Neuronal stem cell (in vitro differentiated cells): ENCODE data around the gene ZNF253.
"Not testable (repeated sequence)": the region's sequence is repeated elsewhere in the genome, so short reads cannot be mapped to it uniquely, and the experiment has no call there.

Experiments
- DNase-seq: peaks from one replicate; pipeline ENCODE4 v3.0.0-alpha.2; 2013; ENCODE audit warnings: low spot score
- H2AFZ ChIP-seq: one replicate; pipeline ENCODE4 v1.6.1; 2013; ENCODE audit warnings: mild to moderate bottlenecking, low read length, inconsistent platforms
- H2AK5ac ChIP-seq: 2 replicates; pipeline ENCODE4 v1.6.1; 2013; ENCODE audit warnings: low read depth, mild to moderate bottlenecking, inconsistent platforms, low read length, moderate library complexity, mixed read lengths
- H2BK120ac ChIP-seq: 2 replicates; pipeline ENCODE4 v1.6.1; 2013; ENCODE audit warnings: low read depth, mild to moderate bottlenecking, inconsistent platforms, low read length, moderate library complexity, mixed read lengths
- H2BK12ac ChIP-seq: one replicate; pipeline ENCODE4 v1.6.1; 2013; ENCODE audit warnings: low read length, inconsistent platforms
- H2BK15ac ChIP-seq: 2 replicates; pipeline ENCODE4 v1.6.1; 2013; ENCODE audit warnings: mild to moderate bottlenecking, low read length, inconsistent platforms, mixed read lengths
- H2BK5ac ChIP-seq: one replicate; pipeline ENCODE4 v1.6.1; 2013; ENCODE audit warnings: inconsistent platforms, mild to moderate bottlenecking, low read length, moderate library complexity
- H3K14ac ChIP-seq: one replicate; pipeline ENCODE4 v1.6.1; 2013; ENCODE audit warnings: low read length, inconsistent platforms
- H3K18ac ChIP-seq: 2 replicates; pipeline ENCODE4 v1.6.1; 2013; ENCODE audit warnings: low read length, inconsistent platforms
- H3K23ac ChIP-seq: 2 replicates; pipeline ENCODE4 v1.6.1; 2013; ENCODE audit warnings: low read depth, mild to moderate bottlenecking, mixed read lengths, low read length, inconsistent platforms; ENCODE audit not compliant: poor library complexity
- H3K27ac ChIP-seq: replicated peaks from 3 replicates; pipeline ENCODE4 v1.5.1; 2013; ENCODE audit warnings: low read length, inconsistent platforms
- H3K27me3 ChIP-seq, 3 experiments: 2 replicates each; pipeline ENCODE4 v1.6.1; 2013; ENCODE audit warnings: low read length in 3 of 3, mild to moderate bottlenecking in 2 of 3, inconsistent platforms in 1 of 3, low read depth in 1 of 3, mixed read lengths in 1 of 3, moderate library complexity in 1 of 3; ENCODE audit not compliant: control insufficient read depth in 3 of 3, insufficient read depth in 3 of 3
- H3K36me3 ChIP-seq, 2 donors: replicated peaks in 1 of 2; 2 replicates each; pipeline ENCODE4 v1.6.1; 2013; ENCODE audit warnings: low read length in 2 of 2; ENCODE audit not compliant: control insufficient read depth in 2 of 2, insufficient read depth in 2 of 2
- H3K4ac ChIP-seq: 2 replicates; pipeline ENCODE4 v1.6.1; 2013; ENCODE audit warnings: inconsistent platforms, mild to moderate bottlenecking, low read length, moderate library complexity
- H3K4me1 ChIP-seq, 2 donors: 1 replicate in 1 of 2; 2 replicates in 1 of 2; pipeline ENCODE4 v1.6.1; 2013; ENCODE audit warnings: low read length in 2 of 2, low read depth in 1 of 2; ENCODE audit not compliant: control insufficient read depth in 2 of 2, insufficient read depth in 1 of 2
- H3K4me2 ChIP-seq: one replicate; pipeline ENCODE4 v1.6.1; 2013; ENCODE audit warnings: mild to moderate bottlenecking, low read length, inconsistent platforms; ENCODE audit not compliant: insufficient read depth, poor library complexity, severe bottlenecking
- H3K4me3 ChIP-seq, 2 donors: 2 replicates each; pipeline ENCODE4 v1.5.1; 2013; ENCODE audit warnings: low read length in 2 of 2, mild to moderate bottlenecking in 2 of 2, inconsistent platforms in 1 of 2, moderate library complexity in 1 of 2
- H3K79me1 ChIP-seq: one replicate; pipeline ENCODE4 v1.6.1; 2013; ENCODE audit warnings: low read depth, mild to moderate bottlenecking, inconsistent platforms, low read length, moderate library complexity
- H3K9ac ChIP-seq: one replicate; pipeline ENCODE4 v1.6.1; 2013; ENCODE audit warnings: mild to moderate bottlenecking, low read depth, low read length, inconsistent platforms; ENCODE audit not compliant: poor library complexity
- H3K9me3 ChIP-seq, 2 donors: replicated peaks in 1 of 2; 2 replicates each; pipeline versions ENCODE3 to v1.6.1; 2013; ENCODE audit warnings: low read length in 2 of 2, mild to moderate bottlenecking in 2 of 2, inconsistent platforms in 1 of 2, low read depth in 1 of 2, mixed read lengths in 1 of 2, moderate library complexity in 1 of 2; ENCODE audit not compliant: control insufficient read depth in 2 of 2, insufficient read depth in 1 of 2
- H4K8ac ChIP-seq: one replicate; pipeline ENCODE4 v1.6.1; 2013; ENCODE audit warnings: low read depth, mild to moderate bottlenecking, inconsistent platforms, low read length, moderate library complexity
- H4K91ac ChIP-seq: one replicate; pipeline ENCODE4 v1.6.1; 2013; ENCODE audit warnings: low read length, low read depth, mild to moderate bottlenecking, inconsistent platforms; ENCODE audit not compliant: poor library complexity
- WGBS, 2 donors: extraction: QIAGEN DNeasy Blood & Tissue Kit; methylation state at CpG; one replicate each; pipeline ENCODE4 v1.1.7; 2013; ENCODE audit warnings: missing lambda C conversion rate in 2 of 2, mixed read lengths in 1 of 2; ENCODE audit not compliant: insufficient read length in 2 of 2, insufficient replicate concordance in 1 of 2; ENCODE audit errors: extremely low coverage in 2 of 2; 5-methylcytosine and 5-hydroxymethylcytosine counted together

The ZNF253 gene

GRCh38 chr19:19858751-19859150, 6.9 kb upstream of the ZNF253 start:
- H3K79me1 ChIP-seq, result no peaks in the 10 kb centered on the region
- peaks cover 0 to 20% of the 10 kb centered on the region in 2 donors for H3K9me3 ChIP-seq
- no peak overlapping the region for H2BK5ac ChIP-seq
- no peak overlapping the region for H3K14ac ChIP-seq
- no peak overlapping the region for H4K8ac ChIP-seq
- no peak overlapping the region for H4K91ac ChIP-seq
- no peak overlapping the region for H3K27ac ChIP-seq
- peaks cover 0 to 1% of the 10 kb centered on the region in 2 donors for H3K4me1 ChIP-seq
- H2BK12ac ChIP-seq, result no peak overlapping the region
- no peak overlapping the region for H3K18ac ChIP-seq
- WGBS, 2 donors, result no CpG with 5 or more reads among the region's 2 CpGs
- H3K27me3 ChIP-seq, result no peaks in the 10 kb centered on the region
- no peak overlapping the region for H3K9ac ChIP-seq
- no peak for DNase-seq
- no peak overlapping the region for H3K4me3 ChIP-seq
- no peak overlapping the region for H3K4me2 ChIP-seq
- H2BK15ac ChIP-seq, result no peak overlapping the region
- no peak overlapping the region for H3K4ac ChIP-seq
- H3K36me3 ChIP-seq, result peaks cover 0 to 4% of the 10 kb centered on the region in 2 donors
- no peak overlapping the region for H2BK120ac ChIP-seq
- H2AK5ac ChIP-seq, result no peak overlapping the region
- no peak overlapping the region for H3K23ac ChIP-seq
- H2AFZ ChIP-seq, result no peak overlapping the region

DNA sequence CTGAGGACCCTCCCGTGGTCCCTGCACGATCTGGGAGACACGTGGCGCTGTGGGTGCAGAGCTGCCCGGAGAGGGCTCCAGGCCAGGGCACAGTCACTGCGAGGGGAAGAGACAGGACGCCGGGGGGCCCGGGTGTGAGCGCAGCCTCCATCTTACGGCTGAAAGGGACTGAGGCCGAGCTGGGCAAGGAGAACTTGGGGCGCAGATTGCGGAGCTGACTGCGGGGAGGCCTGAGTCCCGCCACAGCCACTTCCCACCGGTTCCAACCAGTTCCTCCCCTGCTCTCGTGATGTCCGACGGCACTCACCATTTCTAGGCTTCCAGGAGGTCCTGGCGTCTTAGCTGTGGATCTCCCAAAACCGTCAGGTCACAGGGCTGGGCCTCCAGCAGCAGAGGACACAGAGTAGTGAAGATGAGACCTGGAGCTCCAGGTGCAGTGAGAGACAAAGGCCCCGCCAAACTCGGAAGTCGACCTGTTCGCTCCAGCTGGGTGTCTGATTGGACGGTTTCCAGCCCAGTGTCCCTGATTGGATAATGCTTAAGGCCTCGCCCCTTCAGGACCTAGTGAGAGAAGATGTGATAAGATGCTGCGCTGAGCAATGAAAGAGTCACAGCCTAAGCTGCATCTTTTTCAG, 4.8 kb upstream of the ZNF253 start:
- H2BK5ac ChIP-seq, result no peak overlapping the region
- H3K4ac ChIP-seq, result no peak overlapping the region
- peak; percentile 84 for DNase-seq
- peaks cover 0 to 1% of the 10 kb centered on the region in 2 donors for H3K4me1 ChIP-seq
- no peaks in the 10 kb centered on the region for H3K27me3 ChIP-seq
- H2BK15ac ChIP-seq, result peak overlapping the region; percentile 28
- H3K14ac ChIP-seq, result peak overlapping the region; percentile 87
- peak overlapping the region; percentile 27 for H3K18ac ChIP-seq
- no CpG with 5 or more reads among the region's 29 CpGs for WGBS, 2 donors
- H2BK120ac ChIP-seq, result peak overlapping the region; percentile 14
- H3K23ac ChIP-seq, result no peak overlapping the region
- H3K9me3 ChIP-seq, result peaks cover 0 to 27% of the 10 kb centered on the region in 2 donors
- peak overlapping the region in 1 of 2 donors; percentile 83 for H3K4me3 ChIP-seq
- H3K9ac ChIP-seq, result peak overlapping the region; percentile 97
- peak overlapping the region; percentile 75 for H3K4me2 ChIP-seq
- H2AK5ac ChIP-seq, result peak overlapping the region; percentile 58
- H3K27ac ChIP-seq, result no peak overlapping the region
- H4K91ac ChIP-seq, result peak overlapping the region; percentile 57
- peak overlapping the region; percentile 76 for H2AFZ ChIP-seq
- peaks cover 0 to 4% of the 10 kb centered on the region in 2 donors for H3K36me3 ChIP-seq
- peak overlapping the region; percentile 56 for H4K8ac ChIP-seq
- H2BK12ac ChIP-seq, result peak overlapping the region; percentile 50
- no peaks in the 10 kb centered on the region for H3K79me1 ChIP-seq

DNA sequence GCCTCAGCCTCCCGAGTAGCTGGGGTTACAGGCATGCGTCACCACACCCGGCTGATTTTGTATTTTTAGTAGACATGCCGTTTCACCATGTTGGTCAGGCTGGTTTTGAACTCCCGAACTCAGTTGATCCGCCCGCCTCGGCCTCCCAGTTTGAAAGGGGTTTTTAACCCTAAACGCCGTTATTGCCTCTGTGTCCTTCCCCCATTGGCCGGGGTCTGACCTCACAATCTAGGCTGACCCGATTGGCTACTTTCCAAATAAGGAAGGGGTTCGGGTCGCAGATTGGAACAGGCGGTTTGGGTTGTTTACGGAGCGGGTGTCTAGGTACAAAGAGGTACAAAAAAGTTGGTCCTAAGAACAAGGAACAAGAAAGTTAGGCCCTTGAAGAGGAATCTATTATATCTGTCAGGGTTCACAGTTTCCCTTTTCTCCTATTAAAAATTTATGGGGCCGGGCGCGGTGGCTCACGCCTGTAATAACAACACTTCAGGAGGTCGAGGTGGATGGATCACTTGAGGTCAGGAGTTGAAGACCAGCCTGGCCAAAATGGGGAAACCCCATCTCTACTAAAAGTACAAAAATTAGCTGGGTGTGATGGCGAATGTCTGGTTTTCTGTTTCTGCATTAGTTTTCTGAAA, 1.0 kb downstream of the ZNF253 start:
- no peak overlapping the region for H3K18ac ChIP-seq
- no peaks in the 10 kb centered on the region for H3K79me1 ChIP-seq
- H3K36me3 ChIP-seq, result peaks cover 4 to 47% of the 10 kb centered on the region in 2 donors
- peaks cover 2 to 65% of the 10 kb centered on the region in 2 donors for H3K9me3 ChIP-seq
- peak overlapping the region; percentile 36 for H3K4me2 ChIP-seq
- no peak overlapping the region for H2BK120ac ChIP-seq
- no peaks in the 10 kb centered on the region for H3K4me1 ChIP-seq
- peak overlapping the region; percentile 87 to 99 for H3K4me3 ChIP-seq
- H3K14ac ChIP-seq, result no peak overlapping the region
- no peak overlapping the region for H3K23ac ChIP-seq
- H3K27ac ChIP-seq, result peak overlapping the region; percentile 100
- H3K9ac ChIP-seq, result no peak overlapping the region
- no peaks in the 10 kb centered on the region for H3K27me3 ChIP-seq
- no peak overlapping the region for H4K91ac ChIP-seq
- peak overlapping the region; percentile 97 for H2BK5ac ChIP-seq
- no peak overlapping the region for H3K4ac ChIP-seq
- H2AFZ ChIP-seq, result peak overlapping the region; percentile 91
- DNase-seq, result peak; percentile 57
- H2BK12ac ChIP-seq, result no peak overlapping the region
- no CpG with 5 or more reads among the region's 23 CpGs for WGBS, 2 donors
- H2BK15ac ChIP-seq, result no peak overlapping the region
- no peak overlapping the region for H2AK5ac ChIP-seq
- no peak overlapping the region for H4K8ac ChIP-seq

- H3K14ac ChIP-seq, H4K91ac ChIP-seq, H3K23ac ChIP-seq, H3K4ac ChIP-seq, H4K8ac ChIP-seq, H2BK5ac ChIP-seq, H3K4me3 ChIP-seq, H3K27me3 ChIP-seq, H2AK5ac ChIP-seq, H3K79me1 ChIP-seq, H3K9ac ChIP-seq, H2BK12ac ChIP-seq, DNase-seq, H3K18ac ChIP-seq, H2BK15ac ChIP-seq, H3K27ac ChIP-seq, H3K4me2 ChIP-seq, H3K4me1 ChIP-seq, H2AFZ ChIP-seq, H2BK120ac ChIP-seq: not testable (repeated sequence)
- WGBS, 2 donors, result no CpG with 5 or more reads among the region's 5 CpGs
- peaks cover 12 to 84% of the 10 kb centered on the region in 2 donors for H3K9me3 ChIP-seq
- peaks cover 21 to 77% of the 10 kb centered on the region in 2 donors for H3K36me3 ChIP-seq
Measured at GRCh38 chr19:19870086-19870485, 4.4 kb downstream of the ZNF253 start.
